ENCODE measurements around the gene ZXDC. TPM values are rescaled to one million over a fixed set of nuclear protein-coding genes. Genes with fewer than 3 reads are reported as not detected.

Gene ZXDC
- total RNA-seq, 4 donors from 2014 or later, result 40.5 to 97.5 (median 61.2) TPM

DNA sequence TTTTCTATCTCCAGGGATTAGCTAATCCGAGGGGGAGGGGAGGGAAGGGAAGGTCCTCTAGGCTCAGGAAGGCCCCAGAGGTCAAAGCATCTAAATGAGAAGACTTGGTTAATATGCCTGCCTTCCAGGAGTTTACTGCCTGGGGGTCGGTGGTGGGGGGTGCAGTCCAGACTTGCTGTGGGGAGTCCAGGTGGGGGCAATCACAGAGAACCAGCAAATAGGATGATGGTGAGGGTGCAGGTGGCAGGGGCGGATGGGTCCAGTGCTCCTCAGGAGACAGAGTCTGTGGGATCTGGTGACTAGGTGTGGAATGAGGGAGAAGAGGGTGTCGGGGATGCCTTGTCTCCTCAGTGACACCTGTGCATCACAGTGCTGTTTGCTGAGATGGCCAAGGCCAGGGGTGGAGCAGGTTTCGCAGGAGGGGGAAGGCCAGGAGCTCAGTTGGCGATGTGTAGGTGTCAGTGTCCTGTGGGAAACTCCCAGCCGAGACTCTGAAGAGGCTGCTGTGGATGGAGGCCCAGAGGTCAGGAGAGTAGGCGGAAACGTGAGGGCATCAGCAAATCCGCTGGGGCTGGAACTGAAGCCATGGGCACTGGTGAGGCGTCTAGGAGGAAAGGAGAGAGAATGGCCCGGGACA lies 72.9 kb downstream of the ZXDC start:
- no peak for TF ChIP-seq POLR2AphosphoS5 (IDR thresholded peaks at IDR 0.05)
- TF ChIP-seq, protein P1, sequence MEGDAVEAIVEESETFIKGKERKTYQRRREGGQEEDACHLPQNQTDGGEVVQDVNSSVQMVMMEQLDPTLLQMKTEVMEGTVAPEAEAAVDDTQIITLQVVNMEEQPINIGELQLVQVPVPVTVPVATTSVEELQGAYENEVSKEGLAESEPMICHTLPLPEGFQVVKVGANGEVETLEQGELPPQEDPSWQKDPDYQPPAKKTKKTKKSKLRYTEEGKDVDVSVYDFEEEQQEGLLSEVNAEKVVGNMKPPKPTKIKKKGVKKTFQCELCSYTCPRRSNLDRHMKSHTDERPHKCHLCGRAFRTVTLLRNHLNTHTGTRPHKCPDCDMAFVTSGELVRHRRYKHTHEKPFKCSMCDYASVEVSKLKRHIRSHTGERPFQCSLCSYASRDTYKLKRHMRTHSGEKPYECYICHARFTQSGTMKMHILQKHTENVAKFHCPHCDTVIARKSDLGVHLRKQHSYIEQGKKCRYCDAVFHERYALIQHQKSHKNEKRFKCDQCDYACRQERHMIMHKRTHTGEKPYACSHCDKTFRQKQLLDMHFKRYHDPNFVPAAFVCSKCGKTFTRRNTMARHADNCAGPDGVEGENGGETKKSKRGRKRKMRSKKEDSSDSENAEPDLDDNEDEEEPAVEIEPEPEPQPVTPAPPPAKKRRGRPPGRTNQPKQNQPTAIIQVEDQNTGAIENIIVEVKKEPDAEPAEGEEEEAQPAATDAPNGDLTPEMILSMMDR (IDR thresholded peaks at IDR 0.05), result no peak
- no peak for TF ChIP-seq EP300 (IDR thresholded peaks at IDR 0.05)
- TF ChIP-seq POLR2A (IDR thresholded peaks at IDR 0.05), result no peak
- Histone ChIP-seq H3K9me3 (no peaks in the 10 kb centered on the region), H3K4me3 (no peak overlapping the region), H3K27ac (no peak overlapping the region), H3K27me3 (peaks cover 25% of the 10 kb centered on the region), H3K36me3 (no peaks in the 10 kb centered on the region), H3K4me1 (no peaks in the 10 kb centered on the region)
- DNase-seq (ENCODE audit: low spot score in 2 of 2), result no peak
- 84% methylated on average over 12 of the region's 12 CpGs for WGBS

DNA sequence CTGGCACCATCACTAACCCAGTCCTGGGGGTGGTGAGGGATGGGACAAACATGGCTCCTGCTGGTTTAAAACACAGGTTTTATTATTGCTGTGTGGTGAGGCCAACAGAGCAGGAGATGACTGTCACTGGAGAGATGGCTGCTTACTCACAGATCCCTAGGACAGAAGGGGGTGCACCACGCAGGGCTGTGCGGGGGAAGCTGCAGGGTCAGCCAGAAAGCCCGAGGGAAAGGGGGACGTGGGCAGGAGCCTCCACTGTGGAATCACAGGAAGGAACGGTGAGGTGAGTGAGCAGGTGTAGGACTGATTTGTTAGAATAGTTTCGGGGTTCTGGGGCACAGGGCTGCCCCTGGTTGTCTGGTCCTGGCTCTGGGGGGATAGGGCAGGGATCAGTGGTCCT lies 73.5 kb downstream of the ZXDC start:
- DNase-seq (ENCODE audit: low spot score in 2 of 2), result peak in 1 of 2 donors; percentile 13
- WGBS, result 77% methylated on average over 6 of the region's 6 CpGs
- H3K27ac ChIP-seq, result no peak overlapping the region

DNA sequence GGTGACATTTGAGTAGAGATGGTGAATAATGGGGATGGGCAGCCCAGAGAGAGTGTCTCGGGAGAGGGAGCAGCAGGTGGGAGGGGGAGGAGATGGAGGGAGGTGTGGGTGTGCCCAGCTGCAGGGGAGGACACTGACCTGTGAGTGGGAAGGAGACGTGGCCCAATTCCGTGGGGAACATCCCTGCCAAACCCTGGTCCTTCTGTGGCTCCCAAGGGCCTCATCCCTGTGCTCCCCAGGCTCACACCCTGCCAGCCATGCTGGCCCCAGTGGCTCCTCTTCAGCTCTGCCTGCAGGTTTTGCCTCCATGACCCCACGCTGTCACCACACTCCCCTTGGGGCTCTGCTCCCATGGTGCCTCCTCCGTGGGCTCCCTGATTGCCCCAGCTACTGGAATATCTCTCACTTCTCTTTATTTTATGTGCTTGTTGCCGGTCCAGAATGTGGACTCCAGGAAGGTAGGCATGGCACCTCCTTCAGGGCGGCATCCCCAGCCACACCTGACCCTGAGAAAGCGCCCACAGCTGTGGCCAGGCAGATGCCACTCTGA lies 74.0 kb downstream of the ZXDC start:
- H3K4me1 ChIP-seq, result no peaks in the 10 kb centered on the region
- no peak overlapping the region for H3K4me3 ChIP-seq
- DNase-seq (ENCODE audit: low spot score in 2 of 2), result peak in 1 of 2 donors; percentile 56
- H3K9me3 ChIP-seq, result no peaks in the 10 kb centered on the region
- H3K36me3 ChIP-seq, result no peaks in the 10 kb centered on the region
- peaks cover 14% of the 10 kb centered on the region for H3K27me3 ChIP-seq
- no peak for TF ChIP-seq EP300 (IDR thresholded peaks at IDR 0.05)
- no peak for TF ChIP-seq POLR2A (IDR thresholded peaks at IDR 0.05)
- H3K27ac ChIP-seq, result no peak overlapping the region
- WGBS, result 63% methylated on average over 8 of the region's 8 CpGs

More for the DNA sequence above, 73.5 kb downstream of the ZXDC start:
- no peak for TF ChIP-seq POLR2AphosphoS5 (IDR thresholded peaks at IDR 0.05)
- H3K36me3 ChIP-seq, result no peaks in the 10 kb centered on the region
- no peaks in the 10 kb centered on the region for H3K9me3 ChIP-seq
- H3K27me3 ChIP-seq, result peaks cover 19% of the 10 kb centered on the region
- no peak overlapping the region for H3K4me3 ChIP-seq
- no peaks in the 10 kb centered on the region for H3K4me1 ChIP-seq

DNA sequence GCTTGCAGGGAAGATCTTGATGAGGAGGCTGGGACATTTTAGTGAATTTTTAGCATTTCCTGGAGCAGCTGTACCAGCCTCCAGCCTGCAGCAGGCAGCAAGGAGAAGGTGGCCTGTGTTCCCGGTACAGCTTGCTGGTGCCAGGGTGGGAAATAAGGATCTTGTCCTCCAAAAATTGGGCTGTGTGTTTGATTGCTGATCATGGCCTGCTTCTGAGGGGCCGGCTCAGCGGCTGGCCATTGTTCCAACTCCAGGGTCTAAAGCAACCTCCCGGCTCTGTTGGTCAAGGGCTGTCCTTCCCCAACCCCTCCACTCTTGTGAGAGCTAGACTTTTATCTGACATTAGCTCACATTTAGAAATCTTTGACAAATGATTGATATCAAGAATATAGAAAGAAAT lies 75.9 kb downstream of the ZXDC start:
- WGBS, result 100% methylated on average over 3 of the region's 4 CpGs
- Histone ChIP-seq H3K9me3 (no peaks in the 10 kb centered on the region), H3K4me1 (peaks cover 5% of the 10 kb centered on the region), H3K36me3 (no peaks in the 10 kb centered on the region), H3K27me3 (peaks cover 19% of the 10 kb centered on the region), H3K27ac (no peak overlapping the region), H3K4me3 (no peak overlapping the region)
- no peak for TF ChIP-seq EP300 (IDR thresholded peaks at IDR 0.05)
- TF ChIP-seq POLR2A (IDR thresholded peaks at IDR 0.05), result no peak
- TF ChIP-seq POLR2AphosphoS5 (IDR thresholded peaks at IDR 0.05), result no peak
- TF ChIP-seq, protein P1 (IDR thresholded peaks at IDR 0.05), result no peak
- DNase-seq (ENCODE audit: low spot score in 2 of 2), result peak in 1 of 2 donors; percentile 18

DNA sequence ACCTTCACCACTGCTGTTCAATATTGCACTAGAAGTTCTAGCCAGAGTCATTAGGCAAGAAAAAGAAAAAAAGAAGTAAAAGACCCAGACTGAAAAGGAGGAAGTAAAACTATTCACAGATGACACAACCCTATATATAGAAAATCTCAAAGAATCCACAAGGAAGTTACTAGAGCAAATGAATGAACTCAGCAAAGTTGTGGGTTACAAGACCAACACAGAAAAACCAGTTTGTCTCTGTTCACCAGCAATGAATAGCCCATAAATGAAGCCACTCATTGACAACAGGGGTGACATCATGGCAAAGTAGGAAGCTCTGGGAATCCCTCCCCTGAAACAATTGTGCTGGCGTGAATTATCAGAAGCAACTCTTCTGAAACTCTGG lies 76.3 kb downstream of the ZXDC start:
- no peaks in the 10 kb centered on the region for H3K9me3 ChIP-seq
- H3K27ac ChIP-seq, result no peak overlapping the region
- H3K27me3 ChIP-seq, result peaks cover 20% of the 10 kb centered on the region
- TF ChIP-seq POLR2A (IDR thresholded peaks at IDR 0.05), result no peak
- no peak for TF ChIP-seq POLR2AphosphoS5 (IDR thresholded peaks at IDR 0.05)
- no peak for DNase-seq (ENCODE audit: low spot score in 2 of 2)
- H3K36me3 ChIP-seq, result no peaks in the 10 kb centered on the region
- peaks cover 8% of the 10 kb centered on the region for H3K4me1 ChIP-seq
- H3K4me3 ChIP-seq, result no peak overlapping the region
- 83% methylated on average over 1 of the region's 1 CpG for WGBS

DNA sequence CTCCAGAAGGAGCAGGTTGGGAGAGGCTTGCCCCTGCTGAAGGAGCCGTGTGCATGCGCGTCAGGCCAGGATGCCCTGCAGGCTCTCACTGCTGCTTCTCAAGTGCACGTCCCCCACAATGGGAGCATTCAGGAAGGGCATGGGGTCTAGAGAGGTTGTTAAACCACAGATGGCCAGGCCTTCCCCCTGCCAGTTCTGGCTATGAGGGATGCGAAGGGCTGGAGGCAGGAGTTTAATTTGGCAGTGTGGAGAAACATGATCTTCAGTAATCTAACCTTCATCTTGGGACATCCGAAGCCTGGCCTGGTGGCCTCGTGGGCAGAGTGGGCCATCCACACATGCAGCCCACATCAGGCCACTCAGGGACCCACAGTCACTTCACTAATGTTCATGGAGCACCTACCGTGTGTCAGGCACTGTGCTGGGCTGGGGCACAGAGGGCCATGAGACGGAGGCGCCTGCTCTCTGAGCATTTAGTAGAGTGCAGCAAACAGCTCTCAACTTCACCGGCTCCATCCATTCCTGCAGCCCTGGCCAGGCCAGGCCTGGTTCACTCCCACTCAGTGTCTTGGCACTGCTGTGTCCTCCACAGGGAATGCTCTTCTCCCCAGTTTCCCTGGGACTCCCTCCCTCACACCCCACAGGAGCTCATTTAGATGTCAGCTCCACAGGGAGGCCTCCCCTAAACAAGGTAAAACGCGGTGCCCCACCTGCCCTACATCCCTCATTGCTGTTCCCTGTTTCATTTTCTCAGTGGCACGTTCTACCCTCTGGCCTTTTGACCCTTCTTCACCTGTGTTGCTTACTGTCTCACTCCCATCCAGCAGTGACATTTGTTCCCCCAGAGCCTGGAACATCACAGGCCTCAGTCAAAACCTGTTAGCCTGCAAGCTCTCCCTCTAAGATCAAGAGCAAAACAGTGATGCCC lies 77.0 kb downstream of the ZXDC start:
- Histone ChIP-seq H3K4me3 (no peak overlapping the region), H3K27ac (no peak overlapping the region), H3K9me3 (no peaks in the 10 kb centered on the region), H3K36me3 (no peaks in the 10 kb centered on the region), H3K4me1 (peaks cover 8% of the 10 kb centered on the region), H3K27me3 (peaks cover 26% of the 10 kb centered on the region)
- 87% methylated on average over 12 of the region's 14 CpGs for WGBS
- TF ChIP-seq, protein P1 (IDR thresholded peaks at IDR 0.05), result no peak
- TF ChIP-seq POLR2AphosphoS5 (IDR thresholded peaks at IDR 0.05) (no peak), EP300 (IDR thresholded peaks at IDR 0.05) (no peak), POLR2A (IDR thresholded peaks at IDR 0.05) (no peak)
- DNase-seq (ENCODE audit: low spot score in 2 of 2), result peak in 1 of 2 donors; percentile 72

Data from suprapubic skin (tissue), 4 donors.